NCI-H2196 treated with DMSO at 0.1 percent for 48 hours (cell line): ENCODE measurements around the gene GLIPR1L2.
"Not testable (repeated sequence)": the region's sequence is repeated elsewhere in the genome, so short reads cannot be mapped to it uniquely, and the experiment has no call there.

Experiments
- DNase-seq: peaks from one replicate; lab custom pipeline; 2025; ENCODE audit not compliant: unreplicated experiment; lab: John Stamatoyannopoulos, UW

GLIPR1L2 gene

DNA sequence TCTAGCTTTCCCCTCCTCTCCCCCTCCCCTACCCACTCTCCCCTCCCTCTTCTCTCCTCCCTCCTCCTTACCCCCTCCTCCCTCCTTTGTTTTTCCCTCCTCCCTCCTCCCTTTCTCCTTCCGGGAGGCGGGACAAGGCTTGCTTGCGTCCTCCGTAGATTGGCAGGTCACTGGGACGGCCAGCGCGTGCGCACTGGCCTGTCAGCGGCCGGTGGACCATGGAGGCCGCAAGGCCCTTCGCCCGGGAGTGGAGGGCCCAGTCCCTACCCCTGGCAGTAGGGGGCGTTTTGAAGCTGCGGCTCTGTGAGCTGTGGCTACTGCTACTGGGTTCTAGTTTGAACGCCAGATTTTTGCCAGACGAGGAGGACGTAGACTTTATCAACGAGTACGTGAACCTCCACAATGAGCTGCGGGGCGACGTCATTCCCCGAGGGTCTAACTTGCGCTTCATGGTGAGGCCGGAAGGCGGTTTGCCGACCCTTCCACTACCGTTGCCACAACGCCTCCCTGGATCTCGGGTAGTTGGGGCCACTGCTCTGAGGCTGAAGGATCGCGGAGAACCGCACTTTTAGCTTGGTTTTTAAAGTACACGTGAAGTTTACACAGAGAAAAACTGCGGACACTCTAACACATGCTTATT is at the start of gene GLIPR1L2:
Gene GLIPR1L2 (plus strand): TSS at position 191 of the 640 bp plus-strand sequence. CDS start 28 bp downstream, at position 219.
- peak; percentile 93 for DNase-seq

DNA sequence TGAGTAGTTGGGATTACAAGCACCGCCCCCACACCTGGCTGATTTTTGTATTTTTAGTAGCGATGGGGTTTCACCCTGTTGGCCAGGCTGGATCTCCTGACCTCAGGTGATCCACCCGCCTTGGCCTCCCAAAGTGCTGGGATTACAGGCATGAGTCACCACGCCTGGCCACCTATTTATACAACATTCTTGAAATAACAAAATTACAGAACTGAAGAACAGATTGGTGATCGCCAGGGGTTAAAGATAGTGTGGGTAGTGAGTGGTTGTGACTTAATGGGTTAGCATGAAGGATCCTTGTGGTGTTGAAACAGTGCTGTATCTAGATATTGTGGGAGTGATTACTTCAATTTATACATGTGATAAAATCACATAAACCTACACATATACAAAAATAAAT is 49.0 kb upstream of the GLIPR1L2 start:
- no peak for DNase-seq

DNA sequence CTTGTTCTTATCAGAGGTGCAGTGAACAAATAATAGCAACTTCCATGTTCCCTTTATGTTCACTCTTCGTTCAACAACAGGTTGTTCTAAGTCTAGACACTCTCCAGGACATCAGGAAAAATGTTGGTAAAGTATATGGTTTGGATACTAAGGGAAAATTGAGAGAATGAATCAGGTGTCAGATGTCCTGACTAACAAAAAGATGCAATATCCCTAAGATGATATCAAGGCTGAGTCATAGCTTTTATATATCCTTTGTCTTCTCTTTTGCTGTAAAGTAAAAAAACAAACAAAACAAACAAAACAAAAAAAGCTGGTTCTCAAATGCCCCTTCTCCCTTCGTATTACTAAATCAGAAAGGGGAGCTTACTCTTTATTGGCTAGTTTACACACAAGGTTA is 45.4 kb upstream of the GLIPR1L2 start:
- no peak for DNase-seq

DNA sequence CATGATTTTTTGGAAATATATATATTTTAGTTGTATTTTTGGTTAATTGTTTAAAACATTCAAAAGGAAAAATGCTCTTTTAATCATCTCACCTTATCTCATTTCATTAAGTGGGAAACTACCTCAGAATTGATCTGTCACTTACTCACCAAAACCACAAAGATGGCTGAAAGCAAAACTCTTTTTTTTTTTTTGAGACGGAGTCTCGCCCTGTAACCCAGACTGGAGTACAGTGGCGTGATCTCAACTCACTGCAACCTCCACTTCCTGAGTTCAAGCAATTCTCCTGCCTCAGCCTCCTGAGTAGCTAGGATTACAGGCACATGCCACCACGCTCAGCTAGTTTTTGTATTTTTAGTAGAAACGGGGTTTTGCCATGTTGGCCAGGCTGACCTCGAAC is 44.7 kb upstream of the GLIPR1L2 start:
- not testable (repeated sequence) for DNase-seq

DNA sequence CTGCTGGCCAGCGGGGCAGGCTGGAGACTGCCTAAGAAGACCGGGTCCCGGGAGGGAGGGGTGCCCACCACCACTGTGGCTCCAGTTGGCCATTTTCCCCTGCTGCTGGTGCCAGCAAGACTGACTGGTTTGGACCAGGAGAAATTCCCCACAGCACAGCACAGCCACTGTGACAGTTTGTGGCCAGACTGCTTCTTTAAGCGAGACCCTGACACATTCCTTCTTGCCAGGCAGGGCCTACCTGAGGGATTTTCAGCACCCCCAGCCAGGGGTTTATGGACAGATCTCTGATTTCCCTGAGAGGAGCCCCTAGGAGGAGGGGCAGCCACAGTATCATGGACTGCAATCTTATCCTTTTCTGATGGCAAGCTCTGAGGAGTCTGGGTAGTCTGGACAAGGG is 40.9 kb upstream of the GLIPR1L2 start:
- no peak for DNase-seq

DNA sequence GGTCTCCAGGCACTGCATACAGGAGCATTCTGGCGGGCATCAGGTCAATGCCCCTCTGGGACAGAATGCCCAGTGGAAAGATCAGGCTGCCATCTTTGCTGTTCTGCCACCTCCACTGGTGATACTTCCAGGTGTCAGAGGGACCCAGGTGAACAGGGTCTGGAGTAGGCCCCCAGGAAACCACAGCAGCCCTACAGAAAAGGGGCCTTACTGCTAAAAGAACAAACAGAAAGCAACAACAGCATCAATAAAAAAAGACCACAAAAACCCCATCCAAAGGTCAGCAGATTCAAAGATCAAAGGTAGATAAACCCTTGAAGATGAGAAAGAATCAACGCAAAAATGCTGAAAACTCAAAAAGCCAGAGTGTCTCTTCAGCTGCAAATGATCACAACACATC is 40.5 kb upstream of the GLIPR1L2 start:
- no peak for DNase-seq

DNA sequence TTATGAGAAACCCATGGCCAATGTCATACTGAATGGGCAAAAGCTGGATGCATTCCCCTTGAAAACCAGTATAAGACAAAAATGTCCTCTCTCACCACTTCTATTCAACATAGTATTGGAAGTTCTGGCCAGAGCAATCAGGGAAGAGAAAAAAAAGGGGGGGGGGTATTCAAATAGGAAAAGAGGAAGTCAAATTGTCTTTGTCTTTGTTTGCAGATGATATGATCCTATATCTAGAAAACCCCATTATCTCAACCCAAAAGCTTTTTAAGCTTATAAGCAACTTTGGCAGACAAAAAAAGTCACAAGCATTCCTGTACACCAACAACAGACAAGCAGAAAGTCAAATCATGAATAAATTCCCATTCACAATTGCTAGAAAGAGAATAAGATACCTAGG is 36.9 kb upstream of the GLIPR1L2 start:
- DNase-seq = no peak

DNA sequence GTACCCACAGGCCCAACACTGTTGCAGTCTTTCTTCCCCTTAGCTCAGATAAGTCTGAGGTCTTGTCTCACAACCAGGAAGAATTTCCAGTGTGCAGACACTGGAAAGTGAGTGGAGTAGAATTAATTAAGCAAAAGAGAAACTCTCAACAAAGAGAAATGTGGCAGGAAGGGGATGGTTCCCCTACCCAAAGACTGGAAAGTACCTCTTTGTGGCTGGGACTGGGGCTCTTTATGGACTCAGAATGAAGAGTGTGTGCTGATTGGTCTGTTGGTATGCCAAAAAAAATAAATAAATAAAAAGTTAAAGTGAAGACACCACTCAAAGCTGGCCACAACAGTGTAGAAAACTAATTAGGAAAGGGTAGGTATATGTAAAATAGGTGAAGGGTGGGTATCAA is 30.0 kb upstream of the GLIPR1L2 start:
- DNase-seq = no peak

DNA sequence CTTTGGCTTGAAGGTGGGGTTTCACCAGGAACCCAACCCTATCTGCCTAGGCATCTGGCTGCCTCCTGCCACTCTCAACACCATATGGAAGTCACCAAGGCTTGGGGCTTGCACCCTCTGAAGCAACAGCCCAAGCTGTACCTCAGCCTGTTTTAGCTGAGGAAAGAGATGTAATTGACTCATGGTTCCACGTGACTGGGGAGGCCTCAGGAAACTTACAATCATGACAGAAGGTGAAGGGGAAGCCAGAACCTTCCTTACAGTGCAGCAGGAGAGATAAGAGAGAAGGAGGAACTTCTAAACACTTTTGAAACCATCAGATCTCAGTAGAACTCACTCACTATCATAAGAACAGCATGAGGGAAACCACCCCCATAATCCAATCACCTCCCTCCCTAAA is 29.5 kb upstream of the GLIPR1L2 start:
- DNase-seq = no peak

DNA sequence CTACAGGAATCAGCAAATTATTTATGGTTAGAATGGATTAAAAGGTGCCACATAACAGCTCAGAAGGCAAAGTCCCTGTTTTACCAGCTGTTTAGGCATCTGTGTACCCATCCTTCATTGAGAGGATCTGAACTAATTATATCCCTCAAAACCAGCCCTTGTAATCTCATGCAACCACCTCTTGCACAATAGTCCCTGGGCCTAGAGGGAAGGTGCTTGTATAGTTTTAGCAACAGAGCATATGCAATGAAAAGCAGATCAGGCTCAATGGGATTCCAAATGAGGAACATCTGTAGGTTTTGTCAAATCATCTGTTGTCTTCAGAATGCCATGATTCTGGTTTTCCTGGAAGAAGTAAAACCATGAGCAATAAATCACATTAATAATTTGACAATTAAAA is 26.0 kb upstream of the GLIPR1L2 start:
- DNase-seq = no peak

DNA sequence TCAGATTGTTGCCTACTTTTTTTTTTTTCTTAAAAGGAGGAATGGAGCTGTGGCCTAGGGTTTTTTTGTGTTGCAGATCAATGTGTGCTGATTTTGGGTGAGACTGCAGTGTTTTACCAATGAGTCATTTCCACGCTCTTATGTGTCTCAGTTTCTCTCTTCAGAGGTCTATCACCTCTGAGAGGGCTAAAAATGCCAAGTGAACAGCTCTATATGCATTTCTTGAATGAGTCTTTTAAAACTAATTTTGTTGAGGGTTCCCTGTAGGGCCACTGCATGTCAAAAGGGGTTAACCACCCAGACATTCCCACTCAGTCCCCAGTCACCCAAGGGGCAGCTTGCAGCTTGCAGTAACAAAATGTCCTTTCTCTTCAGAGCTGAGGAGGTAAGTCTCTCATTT is 24.3 kb upstream of the GLIPR1L2 start:
- no peak for DNase-seq

DNA sequence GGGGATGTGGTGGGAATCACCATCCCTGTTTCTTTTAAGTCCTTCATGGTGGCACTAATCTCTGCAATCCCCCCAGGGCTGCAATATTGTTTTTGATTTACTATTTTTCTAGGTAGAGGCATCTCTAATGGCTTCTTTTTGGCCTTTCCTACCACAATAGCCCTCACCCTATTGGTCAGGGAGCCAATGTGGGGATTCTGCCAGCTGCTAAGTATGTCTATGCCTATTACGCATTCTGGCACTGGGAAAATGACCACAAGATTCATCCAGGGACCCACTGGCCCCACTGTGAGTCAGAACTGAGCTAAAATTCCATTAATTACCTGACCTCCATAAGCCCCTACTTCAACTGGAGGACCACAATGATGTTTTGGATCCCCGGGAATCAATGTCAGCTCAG is 15.9 kb upstream of the GLIPR1L2 start:
- DNase-seq = no peak

DNA sequence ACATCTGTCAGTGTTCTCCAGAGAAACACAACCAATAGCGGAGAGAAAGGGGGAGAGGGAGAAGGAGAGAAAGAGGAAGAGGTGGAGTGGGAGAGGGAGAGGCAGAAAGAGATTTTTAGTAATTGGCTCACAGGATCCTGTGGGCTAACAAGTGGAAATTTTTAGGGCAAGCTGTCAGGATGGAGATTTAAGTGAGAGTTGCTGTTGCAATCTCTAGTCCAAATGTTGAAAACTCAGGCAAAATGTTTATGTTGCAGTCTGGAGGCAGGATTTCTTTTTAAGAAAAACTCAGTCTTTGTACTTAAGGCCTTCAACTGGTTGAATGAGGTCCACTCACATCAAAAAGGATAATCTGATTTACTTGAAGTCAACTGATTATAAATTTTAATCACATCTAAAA is 12.5 kb upstream of the GLIPR1L2 start:
- DNase-seq = no peak

DNA sequence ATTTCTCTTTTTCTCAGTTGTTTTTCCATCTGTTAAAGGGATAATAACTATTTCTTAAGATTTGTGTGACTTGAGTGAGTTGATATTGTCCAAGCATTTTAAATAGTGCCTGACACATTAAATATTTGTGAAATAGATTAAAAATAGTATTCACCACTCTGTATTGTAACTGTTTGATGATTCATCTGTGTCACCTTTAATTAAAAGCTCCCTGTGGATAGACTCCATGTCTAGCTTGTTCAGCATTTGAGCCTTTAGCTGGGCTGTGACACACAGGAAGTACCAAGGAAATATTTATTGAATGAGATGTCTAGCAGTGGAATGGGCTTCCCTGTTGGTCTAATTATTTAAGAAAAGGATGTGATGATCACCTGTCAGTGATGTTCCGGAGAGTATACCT is 1.8 kb upstream of the GLIPR1L2 start:
- no peak for DNase-seq

DNA sequence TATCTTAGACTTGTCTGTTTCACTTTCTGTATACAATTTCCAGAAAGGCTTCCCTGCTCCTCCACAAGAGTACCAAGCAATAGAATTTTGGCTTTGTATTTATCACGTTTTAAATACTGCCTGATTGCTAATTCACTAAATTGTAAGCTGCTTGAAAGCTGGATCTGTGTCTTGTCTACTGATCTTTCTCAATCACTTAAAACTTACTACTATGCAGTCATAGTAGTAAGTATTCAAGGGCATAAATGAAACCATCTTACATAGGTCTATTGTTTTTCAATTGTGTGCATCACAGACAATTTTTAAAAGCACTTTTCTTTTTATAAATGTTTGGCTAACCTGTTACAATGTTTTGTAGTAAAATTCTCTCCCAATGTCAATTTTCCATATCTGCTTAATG is 1.2 kb upstream of the GLIPR1L2 start:
- no peak for DNase-seq

DNA sequence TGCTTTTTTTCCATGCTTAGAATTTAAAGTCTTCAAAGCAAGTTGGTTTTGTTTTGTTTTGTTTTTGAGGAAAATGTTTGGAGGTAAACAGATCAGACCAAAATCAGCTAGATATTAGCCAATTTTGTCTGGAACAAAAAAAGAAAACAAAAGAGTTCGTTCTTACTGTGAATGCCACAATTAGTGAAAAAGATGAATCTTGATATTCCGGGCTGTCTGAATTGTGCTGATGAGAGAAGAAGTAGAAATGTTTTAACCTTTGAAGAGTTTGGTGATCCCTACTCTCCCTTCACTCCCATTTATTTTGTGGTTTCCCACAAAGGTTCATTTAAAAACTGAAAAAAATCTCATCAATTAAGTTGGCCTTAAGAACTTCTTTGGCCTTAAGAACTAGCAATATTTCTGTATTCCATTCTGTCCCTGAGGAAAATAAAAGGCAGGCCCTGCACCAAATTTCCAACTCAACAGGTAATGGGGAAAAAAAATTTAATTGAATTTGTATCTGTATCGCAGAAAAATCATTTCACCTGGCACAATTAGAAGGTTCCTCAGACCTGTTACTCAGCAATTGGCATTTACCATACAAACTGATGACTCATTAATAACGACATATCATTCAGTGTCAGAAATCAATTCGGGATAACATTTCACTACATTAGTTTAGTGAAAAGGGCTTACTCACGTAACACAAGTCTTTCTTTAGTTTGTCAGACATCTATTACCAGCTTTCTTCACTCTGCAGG is 562 bp upstream of the GLIPR1L2 start:
- no peak for DNase-seq

DNA sequence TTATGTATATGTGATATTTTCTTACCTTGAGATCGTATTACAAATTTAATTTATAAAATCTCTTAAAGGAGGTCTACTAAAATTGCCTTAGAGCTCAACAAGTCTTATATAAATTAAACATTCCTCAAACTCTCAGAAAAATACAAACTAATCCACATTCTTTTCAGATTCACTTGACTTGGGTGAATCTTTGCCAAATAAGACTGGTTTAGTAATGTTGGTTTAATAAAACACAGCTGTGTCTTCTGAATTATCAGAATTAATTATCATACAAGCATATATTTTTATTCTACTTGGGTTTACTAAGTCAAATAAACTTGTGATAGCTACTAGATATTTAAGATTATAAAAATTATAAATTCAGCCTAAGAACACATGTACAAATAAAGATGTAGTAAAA is 13.3 kb downstream of the GLIPR1L2 start:
- no peak for DNase-seq

DNA sequence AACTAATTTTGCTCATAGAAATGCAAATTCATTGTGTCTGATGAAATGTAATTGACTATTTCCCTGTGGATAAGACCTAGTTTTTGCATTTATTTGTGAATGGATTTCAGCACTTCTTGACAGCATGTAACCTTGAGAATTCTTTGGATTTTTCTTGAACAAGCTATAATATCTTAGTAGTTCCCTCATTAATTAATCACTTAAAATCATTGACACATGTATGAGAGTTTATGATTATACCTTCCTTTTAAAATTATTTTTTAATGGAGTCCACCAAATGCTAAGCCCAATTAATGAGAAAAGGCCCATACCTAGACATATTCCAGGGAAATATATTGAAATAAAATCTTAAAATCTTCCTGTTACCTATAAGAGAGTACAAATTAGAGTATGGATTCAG is 16.8 kb downstream of the GLIPR1L2 start:
- no peak for DNase-seq

DNA sequence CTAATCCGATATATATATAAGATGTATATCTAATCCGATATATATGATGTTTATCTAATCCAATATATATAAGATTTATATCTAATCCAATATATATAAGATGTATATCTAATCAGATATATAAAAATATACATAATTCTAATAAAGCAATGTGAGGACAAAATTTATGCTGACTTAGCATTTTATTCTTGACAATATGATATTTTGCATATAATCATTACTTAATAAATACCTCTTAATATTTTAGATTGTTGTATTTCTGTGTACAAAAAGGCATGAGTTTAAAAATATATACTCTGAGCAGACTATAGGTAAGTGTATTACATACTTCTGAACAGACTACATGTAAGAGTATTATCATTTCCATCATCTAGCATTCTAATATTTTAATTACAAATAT is 18.9 kb downstream of the GLIPR1L2 start:
- no peak for DNase-seq

DNA sequence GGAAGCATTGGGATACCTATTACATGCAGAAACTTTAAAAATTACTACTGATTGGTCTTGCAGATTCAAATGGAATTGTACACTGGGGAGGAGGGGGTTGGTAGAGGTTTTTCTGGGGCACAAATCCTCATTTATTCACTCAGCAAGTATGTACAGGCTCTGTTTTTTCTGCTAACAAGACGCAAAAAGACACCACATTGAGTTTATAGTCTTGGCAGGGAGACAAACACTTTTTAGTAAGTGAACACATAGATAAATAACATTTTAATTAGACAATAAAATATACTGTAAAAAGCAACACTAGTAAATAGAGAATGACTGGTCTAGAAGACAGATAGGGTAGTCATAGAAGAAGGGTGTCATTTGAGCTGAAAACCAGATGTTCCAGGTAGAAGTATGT is 23.8 kb downstream of the GLIPR1L2 start:
- no peak for DNase-seq

DNA sequence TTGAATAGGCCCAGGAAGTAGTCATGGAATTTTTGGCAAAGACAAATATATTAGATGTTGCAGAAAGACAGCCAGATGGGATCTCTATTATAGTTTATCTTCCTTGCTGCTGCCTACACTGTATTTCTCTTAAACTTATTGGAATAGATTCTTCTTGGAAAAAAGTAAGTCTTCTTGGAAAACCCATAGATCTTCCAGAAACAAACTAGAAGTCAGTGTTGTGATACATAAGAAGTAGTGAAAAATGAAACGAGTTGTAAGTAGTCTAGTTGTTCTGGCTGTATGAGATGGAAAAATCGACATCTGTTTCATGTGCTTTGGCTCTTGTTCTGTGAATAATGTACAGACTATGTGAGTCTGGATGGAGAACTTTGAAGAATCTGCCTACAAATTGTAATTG is 29.0 kb downstream of the GLIPR1L2 start:
- no peak for DNase-seq

DNA sequence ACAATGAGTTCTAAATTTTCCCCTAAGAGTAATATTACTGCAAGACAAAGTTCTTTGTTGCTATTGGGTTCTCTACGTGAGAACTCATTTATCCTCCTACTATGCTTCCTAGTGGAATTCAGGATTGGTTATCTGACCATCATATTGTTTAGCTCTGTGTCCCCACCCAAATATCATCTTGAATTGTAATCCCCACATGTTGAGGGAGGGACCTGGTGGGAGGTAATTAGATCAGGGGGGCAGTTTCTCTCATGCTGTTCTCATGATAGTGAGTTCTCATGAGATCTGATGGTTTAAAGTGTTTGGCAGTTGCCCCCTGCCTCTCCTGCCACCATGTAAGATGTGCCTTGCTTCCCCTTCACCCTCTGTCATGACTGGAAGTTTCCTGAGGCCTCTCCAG is 36.6 kb downstream of the GLIPR1L2 start:
- DNase-seq = no peak

DNA sequence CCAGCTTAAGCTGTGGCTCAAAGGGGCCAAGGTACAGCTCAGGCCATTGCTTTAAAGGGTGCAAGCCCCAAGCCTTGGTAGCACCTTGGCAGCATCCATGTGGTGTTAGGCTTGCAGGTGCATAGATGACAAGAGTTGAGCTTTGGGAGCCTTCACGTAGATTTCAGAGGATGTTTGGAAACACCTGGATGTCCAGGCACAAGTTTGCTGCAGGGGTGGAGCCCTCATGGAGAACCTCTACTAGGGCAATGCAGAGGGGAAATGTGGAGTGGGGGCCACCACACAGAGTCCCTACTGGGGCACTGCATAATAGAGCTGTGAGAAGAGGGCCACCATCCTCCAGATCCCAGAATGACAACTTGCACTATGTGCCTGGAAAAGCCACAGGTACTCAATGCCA is 37.9 kb downstream of the GLIPR1L2 start:
- DNase-seq = no peak
